Fibroblast of mammary gland (primary cell): ENCODE measurements around the gene LUM.
"Not testable (repeated sequence)": the region's sequence is repeated elsewhere in the genome, so short reads cannot be mapped to it uniquely, and the experiment has no call there.

Experiments
- DNase-seq: peaks from one replicate; pipeline ENCODE4 v3.0.0-alpha.2; 2010; ENCODE audit warnings: low read depth
- H3K4me3 ChIP-seq: 2 replicates; pipeline ENCODE4 v1.5.1; 2011; ENCODE audit warnings: low read depth, mild to moderate bottlenecking, low read length, moderate library complexity; ENCODE audit not compliant: control insufficient read depth
- TF ChIP-seq, protein P1 (sequence below): conservative IDR thresholded peaks from 2 replicates; pipeline ENCODE4 v1.5.1; 2011; ENCODE audit warnings: low read depth, low read length, inconsistent platforms; ENCODE audit not compliant: control insufficient read depth, insufficient read depth

The LUM gene

DNA sequence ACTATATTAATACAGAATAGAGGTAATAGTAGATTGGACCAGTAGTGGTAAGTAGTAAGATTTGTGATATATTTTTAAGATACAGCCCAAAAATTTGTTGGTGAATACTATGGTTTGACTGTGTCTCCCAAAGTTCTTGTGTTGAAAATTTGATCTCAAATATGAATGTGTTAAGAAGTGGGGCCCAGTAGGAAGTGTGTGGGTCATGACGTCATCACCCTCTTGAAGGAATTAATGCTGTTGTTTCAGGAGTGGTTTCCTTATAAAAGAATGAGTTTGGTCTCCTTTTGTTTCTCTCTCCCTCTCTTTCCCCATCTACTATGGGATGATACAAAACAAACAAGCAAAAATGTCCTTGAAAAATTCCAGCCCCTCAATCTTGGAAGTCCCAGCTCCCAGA is 16.3 kb downstream of the LUM start:
- H3K4me3 ChIP-seq = no peak overlapping the region
- no peak for DNase-seq
- TF ChIP-seq, protein P1, sequence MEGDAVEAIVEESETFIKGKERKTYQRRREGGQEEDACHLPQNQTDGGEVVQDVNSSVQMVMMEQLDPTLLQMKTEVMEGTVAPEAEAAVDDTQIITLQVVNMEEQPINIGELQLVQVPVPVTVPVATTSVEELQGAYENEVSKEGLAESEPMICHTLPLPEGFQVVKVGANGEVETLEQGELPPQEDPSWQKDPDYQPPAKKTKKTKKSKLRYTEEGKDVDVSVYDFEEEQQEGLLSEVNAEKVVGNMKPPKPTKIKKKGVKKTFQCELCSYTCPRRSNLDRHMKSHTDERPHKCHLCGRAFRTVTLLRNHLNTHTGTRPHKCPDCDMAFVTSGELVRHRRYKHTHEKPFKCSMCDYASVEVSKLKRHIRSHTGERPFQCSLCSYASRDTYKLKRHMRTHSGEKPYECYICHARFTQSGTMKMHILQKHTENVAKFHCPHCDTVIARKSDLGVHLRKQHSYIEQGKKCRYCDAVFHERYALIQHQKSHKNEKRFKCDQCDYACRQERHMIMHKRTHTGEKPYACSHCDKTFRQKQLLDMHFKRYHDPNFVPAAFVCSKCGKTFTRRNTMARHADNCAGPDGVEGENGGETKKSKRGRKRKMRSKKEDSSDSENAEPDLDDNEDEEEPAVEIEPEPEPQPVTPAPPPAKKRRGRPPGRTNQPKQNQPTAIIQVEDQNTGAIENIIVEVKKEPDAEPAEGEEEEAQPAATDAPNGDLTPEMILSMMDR = no peak

DNA sequence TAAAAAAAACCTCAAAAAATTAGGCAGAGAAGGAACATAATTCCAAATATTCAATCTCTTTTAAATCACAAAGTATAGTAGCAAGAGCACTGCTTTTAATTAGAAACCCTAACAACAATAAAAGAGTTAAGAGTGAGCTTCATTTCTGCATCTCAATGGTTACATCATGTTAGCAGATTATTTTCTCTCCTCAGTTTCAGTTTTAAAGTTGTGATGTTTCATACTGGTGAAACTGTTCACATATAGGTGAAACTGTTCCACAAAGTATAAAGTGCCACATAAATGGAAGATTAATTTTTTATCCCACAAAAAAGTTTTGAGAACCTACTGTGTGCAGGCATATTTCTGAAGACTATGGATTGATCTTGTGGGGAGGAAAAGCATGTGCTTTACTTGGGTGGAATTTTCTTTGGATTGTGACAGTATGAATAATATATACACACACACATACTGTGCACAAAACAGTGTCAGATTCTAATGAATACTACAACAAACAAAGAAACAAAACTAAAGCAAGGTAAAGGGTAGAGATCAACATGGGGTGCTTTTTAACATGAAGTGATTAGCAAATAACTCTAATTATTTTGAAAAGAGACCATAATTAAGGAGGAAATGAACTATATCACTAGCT is 17.1 kb downstream of the LUM start:
- DNase-seq = peak; percentile 34
- TF ChIP-seq, protein P1 = no peak
- H3K4me3 ChIP-seq = no peak overlapping the region

DNA sequence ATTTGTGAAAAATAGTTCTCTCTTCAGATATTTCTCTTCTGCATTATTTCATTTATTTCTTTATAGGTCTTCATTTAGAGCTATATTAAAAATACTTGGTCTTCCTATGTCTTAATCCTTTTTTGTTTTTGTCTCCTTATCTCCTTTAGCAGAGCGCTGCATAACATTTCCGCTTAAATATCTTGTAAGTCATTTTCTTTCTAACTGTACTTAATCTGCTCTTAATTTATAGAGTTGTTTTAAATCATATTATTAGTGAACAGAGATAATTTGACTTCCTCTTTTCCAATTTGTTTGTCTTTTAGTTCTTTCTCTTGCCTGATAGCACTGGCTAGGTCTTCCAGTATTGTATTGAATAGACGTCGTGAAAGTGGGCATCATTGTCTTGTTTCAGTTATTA is 18.0 kb downstream of the LUM start:
- H3K4me3 ChIP-seq = no peak overlapping the region
- no peak for DNase-seq
- TF ChIP-seq, protein P1 = no peak

- H3K4me3 ChIP-seq = no peak overlapping the region
- TF ChIP-seq, protein P1 = no peak
- peak; percentile 23 for DNase-seq
These were observed 19.2 kb downstream of the LUM start for GRCh38 chr12:91091916-91092715.

GRCh38 chr12:91089953-91090352 is 21.3 kb downstream of the LUM start:
- not testable (repeated sequence) for H3K4me3 ChIP-seq, DNase-seq

- DNase-seq = no peak
- TF ChIP-seq, protein P1 = no peak
- no peak overlapping the region for H3K4me3 ChIP-seq
These were observed 31.3 kb downstream of the LUM start for GRCh38 chr12:91080041-91080440.

GRCh38 chr12:91078501-91078900 is 32.8 kb downstream of the LUM start:
- DNase-seq = no peak
- H3K4me3 ChIP-seq = no peak overlapping the region
- TF ChIP-seq, protein P1 = no peak
